HL-60 (cell line): ENCODE data around the gene CIAO3.
A peak's percentile ranks its signal among the peaks of the same experiment; 100 is the strongest.

Source experiments
- DNase-seq, 2 experiments: peaks; one replicate each; pipeline ENCODE4 v3.0.0-alpha.2; 2010 to 2020; ENCODE audit warnings: low read depth in 1 of 2, low spot score in 1 of 2
- H3K27ac ChIP-seq: fragments of 250-450 bp; sonication (Bioruptor Pico); replicated peaks from 2 replicates; pipeline ENCODE4 v1.5.1; 2020; ENCODE audit warnings: mild to moderate bottlenecking, moderate library complexity
- H3K27me3 ChIP-seq: fragments of 250-450 bp; sonication (Bioruptor Pico); 2 replicates; pipeline ENCODE4 v1.5.1; 2021; ENCODE audit warnings: mild to moderate bottlenecking, moderate library complexity; ENCODE audit not compliant: insufficient read depth, poor library complexity, severe bottlenecking
- H3K4me3 ChIP-seq: replicated peaks from 2 replicates; pipeline ENCODE4 v1.5.1; 2011; ENCODE audit warnings: mild to moderate bottlenecking, control low read depth, low read length; ENCODE audit not compliant: insufficient read depth
- CTCF ChIP-seq: IDR thresholded peaks from one replicate; pipeline ENCODE4 v1.5.1; 2011; ENCODE audit warnings: low read length, control low read depth, inconsistent platforms; ENCODE audit not compliant: insufficient read depth
- GABPA ChIP-seq: IDR thresholded peaks from 2 replicates; pipeline ENCODE4 v1.6.1; 2012; ENCODE audit warnings: low read depth
- POLR2AphosphoS5 ChIP-seq: IDR thresholded peaks from 2 replicates; pipeline ENCODE4 v1.6.1; 2012; ENCODE audit warnings: low read depth
- REST ChIP-seq: IDR thresholded peaks from 2 replicates; pipeline ENCODE4 v1.6.1; 2012; ENCODE audit warnings: low read depth; ENCODE audit not compliant: insufficient replicate concordance
- SPI1 ChIP-seq: IDR thresholded peaks from 2 replicates; pipeline ENCODE4 v1.6.1; 2012; ENCODE audit warnings: low read depth, mild to moderate bottlenecking, borderline replicate concordance

CIAO3 gene

GRCh38 chr16:734981-735881 is 5.6 kb downstream of the CIAO3 start:
- DNase-seq = no peak
- Histone ChIP-seq H3K4me3 (no peak overlapping the region), H3K27ac (no peak overlapping the region), H3K27me3 (no peaks in the 10 kb centered on the region)
- TF ChIP-seq POLR2AphosphoS5 (no peak), CTCF (no peak), SPI1 (no peak), REST (no peak), GABPA (no peak)

- no peak overlapping the region for H3K4me3 ChIP-seq
- H3K27ac ChIP-seq = no peak overlapping the region
- TF ChIP-seq SPI1 (no peak), REST (no peak), CTCF (no peak), POLR2AphosphoS5 (no peak), GABPA (no peak)
- H3K27me3 ChIP-seq = no peaks in the 10 kb centered on the region
- no peak for DNase-seq
Measured at GRCh38 chr16:734208-734980, 6.4 kb downstream of the CIAO3 start.

GRCh38 chr16:733382-734207 is 7.2 kb downstream of the CIAO3 start:
- DNase-seq = no peak
- no peak for TF ChIP-seq GABPA
- TF ChIP-seq SPI1 = no peak
- TF ChIP-seq CTCF = peak; percentile 20
- no peak overlapping the region for H3K27ac ChIP-seq
- H3K4me3 ChIP-seq = no peak overlapping the region
- no peaks in the 10 kb centered on the region for H3K27me3 ChIP-seq
